GM19468 (cell line): ENCODE data around the gene BTNL8.

Experiments
- ATAC-seq: cut with Tn5 transposase; IDR thresholded peaks from one replicate; pipeline ENCODE4 v1.9.1; 2021; ENCODE audit warnings: mild to moderate bottlenecking, moderate library complexity, moderate number of reproducible peaks; ENCODE audit not compliant: unreplicated experiment; ENCODE audit errors: extremely low read depth

BTNL8 gene, protein sequence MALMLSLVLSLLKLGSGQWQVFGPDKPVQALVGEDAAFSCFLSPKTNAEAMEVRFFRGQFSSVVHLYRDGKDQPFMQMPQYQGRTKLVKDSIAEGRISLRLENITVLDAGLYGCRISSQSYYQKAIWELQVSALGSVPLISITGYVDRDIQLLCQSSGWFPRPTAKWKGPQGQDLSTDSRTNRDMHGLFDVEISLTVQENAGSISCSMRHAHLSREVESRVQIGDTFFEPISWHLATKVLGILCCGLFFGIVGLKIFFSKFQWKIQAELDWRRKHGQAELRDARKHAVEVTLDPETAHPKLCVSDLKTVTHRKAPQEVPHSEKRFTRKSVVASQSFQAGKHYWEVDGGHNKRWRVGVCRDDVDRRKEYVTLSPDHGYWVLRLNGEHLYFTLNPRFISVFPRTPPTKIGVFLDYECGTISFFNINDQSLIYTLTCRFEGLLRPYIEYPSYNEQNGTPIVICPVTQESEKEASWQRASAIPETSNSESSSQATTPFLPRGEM

DNA sequence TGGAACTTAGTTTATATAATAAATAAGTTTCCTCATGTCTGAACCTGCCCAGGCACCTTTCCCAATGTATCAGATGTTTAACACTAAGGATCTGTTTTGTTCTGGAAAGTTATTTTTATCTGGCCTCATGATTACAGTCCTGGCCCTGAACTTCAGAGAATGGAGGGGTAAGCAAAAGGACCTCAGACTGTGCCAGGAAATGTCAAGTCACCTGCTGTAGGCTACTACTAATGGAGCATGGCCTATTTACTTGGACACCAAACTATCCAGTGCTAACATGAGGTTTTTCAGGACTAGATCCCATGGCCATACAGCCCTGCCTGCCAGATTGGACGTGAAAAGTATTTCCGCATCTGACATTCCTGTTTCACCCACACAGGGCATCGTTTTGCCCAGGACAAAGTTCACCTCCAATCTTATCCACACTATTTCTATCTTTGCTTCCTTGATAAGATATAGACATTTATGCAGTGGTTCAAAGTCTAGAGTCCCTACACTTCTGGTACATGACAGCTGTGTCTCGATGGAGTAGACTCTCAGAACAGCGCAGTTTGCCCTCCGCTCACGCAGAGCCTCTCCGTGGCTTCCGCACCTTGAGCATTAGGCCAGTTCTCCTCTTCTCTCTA, at the start of gene BTNL8:
BTNL8 (plus strand) TSS at position 539 of the 626 bp plus-strand sequence. CDS start 152 bp downstream, outside the sequence.
- no peak for ATAC-seq

DNA sequence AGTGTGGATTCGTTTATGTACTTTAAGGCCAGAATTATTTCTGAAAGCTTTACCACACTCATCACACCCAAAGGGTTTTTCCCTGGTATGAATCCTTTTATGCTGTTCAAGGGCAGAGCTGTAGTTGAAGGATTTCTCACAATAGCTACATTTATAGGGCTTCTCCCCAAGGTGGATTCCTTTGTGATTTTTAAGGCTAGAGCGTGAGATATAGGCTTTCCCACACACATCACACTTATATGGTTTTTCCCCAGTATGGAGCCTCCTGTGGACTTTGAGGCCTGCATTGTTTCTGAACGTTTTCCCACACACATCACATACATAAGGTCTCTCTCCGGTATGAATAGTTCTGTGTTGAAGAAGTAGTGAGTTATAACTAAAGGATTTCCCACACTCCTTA, 49.1 kb upstream of the BTNL8 start:
- no peak for ATAC-seq

DNA sequence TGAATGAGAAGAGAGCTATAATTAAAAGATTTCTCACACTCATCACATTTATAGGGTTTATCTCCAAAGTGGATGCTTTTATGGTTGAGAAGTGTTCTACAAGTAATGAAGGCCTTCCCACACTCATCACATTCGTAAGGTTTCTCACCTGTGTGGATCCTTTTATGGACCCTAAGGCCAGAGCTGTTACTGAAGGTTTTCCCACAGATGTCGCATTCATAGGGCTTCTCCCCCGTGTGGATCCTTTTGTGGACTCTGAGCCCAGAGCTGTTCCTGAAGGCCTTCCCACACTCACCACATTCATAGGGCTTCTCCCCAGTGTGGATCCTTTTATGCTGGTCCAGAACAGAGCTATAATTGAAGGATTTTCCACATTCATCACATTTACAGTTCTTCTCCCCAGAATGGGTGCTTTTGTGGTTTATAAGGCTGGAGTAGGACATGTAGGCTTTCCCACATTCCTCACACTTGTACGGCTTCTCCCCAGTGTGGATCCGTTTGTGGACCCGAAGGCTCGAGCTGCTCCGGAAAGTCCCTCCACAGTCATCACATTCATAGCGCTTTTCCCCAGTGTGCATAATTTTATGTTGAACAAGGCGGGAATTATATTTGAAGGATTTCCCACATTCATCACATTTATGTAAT, 48.4 kb upstream of the BTNL8 start:
- no peak for ATAC-seq

DNA sequence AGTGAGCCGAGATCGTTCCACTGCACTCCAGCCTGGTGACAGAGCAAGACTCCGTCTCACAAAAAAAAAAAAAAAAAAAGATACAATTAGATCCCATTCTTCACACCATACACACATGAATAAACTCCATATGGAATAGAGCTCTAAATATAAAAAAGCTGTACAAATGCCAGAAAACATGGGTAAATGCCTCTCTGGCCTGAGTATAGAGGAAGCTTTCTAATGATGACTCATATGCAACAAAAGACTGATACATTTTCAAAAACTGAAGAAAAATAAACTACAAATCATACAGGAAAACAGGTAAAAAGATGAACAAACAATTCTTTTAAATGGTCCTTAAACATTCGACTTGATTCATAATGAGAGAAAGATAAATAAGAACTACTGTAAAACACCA, 46.5 kb upstream of the BTNL8 start:
- ATAC-seq = no peak

DNA sequence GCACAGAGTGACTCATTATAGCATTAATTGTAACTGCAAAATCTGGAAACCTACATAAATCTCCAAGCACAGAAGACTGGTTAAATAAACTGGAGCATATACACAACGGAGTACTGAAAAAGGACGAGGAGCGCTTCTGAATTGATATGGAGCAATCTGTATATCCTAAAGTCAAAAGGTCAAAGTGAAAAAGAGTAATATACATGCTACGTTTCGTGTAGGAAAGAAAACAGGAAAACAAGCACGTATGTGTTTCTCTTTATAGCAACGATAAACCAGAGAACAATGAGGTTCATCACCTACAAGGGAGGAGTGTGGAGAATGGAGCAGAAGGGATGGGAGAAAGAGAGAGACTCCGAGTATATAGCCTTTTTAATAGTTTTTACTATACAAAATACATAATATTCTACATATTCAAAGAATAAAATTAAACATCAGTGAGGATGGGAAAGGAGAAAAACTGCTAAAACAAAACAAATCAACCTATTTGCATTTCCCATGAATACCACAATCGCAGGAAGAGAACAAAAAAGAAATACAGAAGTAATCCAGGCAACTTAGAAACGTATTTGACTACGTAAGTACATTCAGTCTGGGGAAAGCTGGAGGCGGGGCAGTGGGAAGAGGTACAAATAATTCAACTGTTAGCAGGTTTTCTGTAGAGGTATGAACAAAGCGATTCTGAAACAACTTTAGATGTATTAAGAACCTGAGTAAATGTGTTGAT, 45.7 kb upstream of the BTNL8 start:
- no peak for ATAC-seq

DNA sequence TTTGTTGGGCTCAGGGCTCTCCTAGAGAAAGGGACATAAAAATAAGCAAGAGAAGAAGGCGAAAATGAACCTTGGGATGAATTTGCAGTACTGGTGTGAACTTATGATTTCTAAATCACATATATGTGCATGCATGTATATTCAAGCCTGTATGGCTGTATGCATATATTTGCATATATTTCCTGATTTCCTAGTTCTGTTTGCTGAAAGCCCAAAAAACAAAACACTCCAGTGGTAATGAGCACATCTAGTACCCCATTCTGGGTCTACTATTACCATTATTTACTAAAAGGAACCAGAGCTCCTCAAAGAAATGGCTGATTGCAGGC, 45.1 kb upstream of the BTNL8 start:
- ATAC-seq = no peak

DNA sequence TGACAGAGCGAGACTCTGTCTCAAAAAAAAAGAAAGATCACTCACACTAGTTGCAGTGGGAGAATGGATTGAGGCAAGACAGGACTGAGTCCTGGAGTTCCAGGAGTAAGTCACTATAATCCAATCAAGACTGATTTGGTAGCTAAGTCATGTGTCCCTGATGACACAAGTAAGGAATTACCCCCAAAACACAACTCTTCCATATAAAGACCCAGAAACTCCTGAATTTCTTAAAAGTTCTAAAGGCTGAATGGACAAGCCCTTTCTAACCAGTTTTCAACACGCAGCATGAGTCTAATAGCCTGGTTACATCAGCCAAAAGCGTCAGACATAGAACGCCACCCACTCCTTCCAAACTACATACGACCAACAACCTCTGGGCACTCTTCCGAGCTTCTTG, 40.4 kb upstream of the BTNL8 start:
- ATAC-seq = no peak

DNA sequence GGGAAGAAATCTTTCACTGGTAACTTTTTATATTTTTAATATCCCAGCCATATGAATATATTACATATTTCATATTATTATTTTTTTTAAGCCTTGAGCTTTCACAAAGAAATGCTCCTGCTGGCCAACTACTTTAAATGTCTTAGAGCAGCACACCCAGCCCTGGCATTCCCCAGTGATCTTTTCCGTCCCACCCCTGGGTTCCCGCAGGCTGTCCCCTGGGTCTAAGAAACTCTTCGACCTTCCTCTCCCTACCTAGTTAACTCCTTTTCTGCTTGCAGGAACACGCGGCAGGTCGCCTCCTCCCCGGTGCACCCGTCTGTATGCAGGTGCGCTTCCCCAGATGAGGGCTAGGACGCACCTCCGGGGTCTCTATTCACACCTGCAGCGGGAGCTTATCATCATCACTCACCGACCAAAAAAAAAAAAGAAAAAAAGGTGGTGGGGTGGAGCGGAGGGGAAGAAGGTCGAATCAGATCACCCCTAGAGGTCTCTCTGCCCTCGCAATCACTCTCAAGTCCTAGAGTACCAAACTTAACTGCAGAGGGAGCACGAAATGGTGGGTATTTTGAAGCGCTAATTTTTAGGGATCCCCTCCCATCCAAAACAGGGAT, 38.6 kb upstream of the BTNL8 start:
- peak; percentile 6 for ATAC-seq

DNA sequence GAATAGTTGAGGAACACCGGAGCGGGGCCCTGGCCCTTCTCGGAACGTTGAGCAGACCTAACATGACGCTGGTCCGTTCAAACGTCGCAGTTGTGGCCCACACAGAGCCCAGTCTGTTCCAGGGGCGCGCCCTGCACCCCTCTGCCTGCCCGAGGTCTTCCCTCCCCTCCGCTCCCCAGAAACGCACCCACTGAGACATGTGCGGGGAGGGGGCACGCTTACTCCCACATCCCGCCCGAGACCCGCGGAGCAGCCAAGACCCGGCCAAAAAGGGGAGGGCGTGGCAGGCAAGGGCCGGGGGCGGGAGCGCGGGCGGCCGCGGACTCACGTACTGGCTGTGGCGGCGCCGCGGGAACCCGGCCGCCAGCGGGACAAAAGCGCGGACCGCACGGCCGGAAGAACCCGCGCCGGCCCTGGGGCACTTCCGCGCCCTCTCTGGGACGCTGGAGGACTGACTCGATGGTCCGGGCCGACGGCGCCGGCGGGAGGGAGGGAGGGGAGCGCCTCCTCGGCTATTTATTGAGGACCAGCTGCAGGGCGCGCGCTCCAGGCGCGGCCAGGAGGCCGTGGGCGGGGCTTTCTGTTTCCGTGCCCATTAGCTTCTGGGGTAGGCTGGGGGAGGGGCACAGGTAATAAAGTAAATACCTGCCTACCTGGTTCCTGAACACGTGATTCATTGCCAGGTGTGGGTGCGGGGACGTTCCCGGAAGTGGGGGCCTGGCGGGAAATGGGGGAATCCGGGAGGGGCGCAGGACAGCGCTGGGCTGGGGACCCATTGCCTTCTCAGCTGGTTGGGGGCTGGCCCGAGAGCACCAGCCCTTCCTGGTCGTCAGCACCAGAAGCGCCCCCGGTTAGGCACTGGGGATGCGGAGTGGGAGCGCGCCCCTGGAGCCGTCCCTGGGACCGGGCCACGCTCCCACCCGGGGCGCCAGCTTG, 37.8 kb upstream of the BTNL8 start, which contains the start of gene ZFP62:
ZFP62 (minus strand) TSS at position 390 of the 936 bp plus-strand sequence; CDS start at position 333, 57 bp downstream.
- peak; percentile 81 for ATAC-seq

DNA sequence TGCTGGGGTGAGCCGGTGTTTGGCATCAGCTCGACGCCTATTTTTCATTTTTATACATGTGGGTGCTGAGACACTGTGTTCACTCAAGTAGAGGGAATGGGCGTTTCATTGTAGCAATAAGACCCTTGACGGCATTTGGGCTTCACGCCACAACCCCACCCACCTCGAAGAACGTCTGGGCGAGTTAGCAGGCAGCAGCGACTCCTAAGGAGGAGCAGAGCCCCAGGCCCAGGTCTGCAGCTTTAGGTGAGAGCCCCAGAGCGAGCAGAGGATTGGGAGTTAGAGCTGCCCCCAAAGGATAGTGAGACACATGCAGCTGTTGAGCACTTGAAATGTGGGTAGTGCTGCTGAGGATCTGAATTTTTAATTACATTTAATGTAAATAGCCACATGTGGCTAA, 36.3 kb upstream of the BTNL8 start:
- no peak for ATAC-seq

DNA sequence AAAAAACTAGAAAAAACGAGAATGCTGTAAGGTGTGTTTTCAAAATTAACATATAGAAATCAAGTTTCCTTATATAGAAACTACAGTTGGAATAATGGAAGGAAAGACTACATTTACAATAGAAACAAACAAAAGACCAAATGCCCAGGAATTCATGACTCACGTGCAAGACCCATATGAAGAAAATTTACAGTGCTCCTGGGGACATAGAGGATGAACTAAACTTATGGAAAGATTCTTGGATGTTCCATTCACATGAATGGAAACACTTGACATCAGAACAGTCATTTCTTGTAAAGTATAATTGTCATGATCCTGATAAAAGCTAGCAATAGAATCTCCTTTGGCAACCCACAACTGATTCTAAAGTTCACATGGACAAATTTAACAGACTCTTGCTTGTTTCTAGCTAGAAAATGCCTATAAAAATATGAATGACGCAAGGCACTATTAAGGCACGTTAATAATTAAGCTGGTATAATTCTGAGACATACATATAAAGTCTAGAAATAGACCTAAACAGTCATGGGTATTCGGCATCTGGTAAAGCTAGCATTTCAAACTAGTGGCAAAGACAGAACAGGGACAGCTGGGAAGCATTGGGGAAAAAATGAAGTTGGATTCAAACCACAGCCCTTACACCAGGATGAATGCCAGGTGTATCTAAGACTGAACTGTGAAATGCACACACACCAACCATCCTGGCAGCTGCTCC, 32.8 kb upstream of the BTNL8 start:
- ATAC-seq = no peak

DNA sequence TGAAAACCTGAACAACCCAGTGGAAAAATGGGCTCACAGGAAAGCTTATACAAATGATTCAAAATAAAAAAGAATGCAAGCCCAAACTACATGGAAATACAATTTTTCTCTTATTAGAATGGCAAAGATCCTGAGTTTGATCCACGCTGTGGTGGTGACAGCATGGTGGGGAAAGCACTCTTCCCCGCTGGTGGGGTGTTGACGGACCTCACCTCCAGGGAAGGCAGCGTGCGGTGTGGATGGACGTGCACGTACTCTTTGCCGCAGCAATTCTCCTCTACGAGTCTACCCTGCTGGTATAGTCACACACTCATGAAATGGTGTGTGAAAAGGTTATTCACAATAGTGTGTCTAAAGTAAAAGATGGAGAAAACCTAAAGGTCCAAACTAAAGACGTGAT, 32.0 kb upstream of the BTNL8 start:
- no peak for ATAC-seq

DNA sequence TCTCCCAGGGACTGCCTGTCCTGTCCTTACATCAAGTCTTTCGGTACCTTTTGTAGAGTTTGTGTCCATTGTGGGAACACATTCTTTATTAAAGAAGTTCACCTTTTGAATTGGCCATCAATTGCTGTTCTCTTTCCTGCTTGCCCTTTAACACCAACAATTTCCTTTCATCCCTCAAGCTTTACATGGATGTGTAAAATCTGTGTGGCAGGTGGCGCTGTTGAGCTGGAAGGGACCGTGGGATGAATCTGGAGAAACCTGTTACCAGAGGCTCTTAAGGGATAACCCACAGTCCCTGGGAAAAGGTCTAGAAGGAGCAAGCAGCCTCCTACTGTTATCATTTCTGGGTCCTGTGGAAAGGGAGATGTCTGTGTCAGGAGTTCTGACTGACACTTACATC, 30.0 kb upstream of the BTNL8 start:
- ATAC-seq = no peak

DNA sequence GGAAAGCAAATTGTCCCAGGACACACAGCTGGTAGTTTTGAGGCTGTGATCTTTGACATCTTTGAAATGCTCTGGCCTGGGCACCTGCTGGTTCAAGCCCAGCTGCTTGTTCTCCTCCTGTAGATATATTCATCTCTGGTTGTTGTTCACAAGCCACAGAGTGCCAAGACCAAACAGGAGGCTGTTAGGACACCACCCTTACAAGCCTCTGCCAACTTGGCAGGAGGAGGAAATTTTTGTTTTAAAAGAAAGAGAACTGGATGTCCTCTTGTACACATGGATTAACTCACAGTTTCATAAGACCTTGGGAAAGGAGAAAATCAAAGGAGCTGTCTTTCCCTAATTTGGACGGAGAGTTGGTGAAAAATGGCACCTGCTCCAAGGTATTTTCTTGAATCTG, 29.4 kb upstream of the BTNL8 start:
- no peak for ATAC-seq

DNA sequence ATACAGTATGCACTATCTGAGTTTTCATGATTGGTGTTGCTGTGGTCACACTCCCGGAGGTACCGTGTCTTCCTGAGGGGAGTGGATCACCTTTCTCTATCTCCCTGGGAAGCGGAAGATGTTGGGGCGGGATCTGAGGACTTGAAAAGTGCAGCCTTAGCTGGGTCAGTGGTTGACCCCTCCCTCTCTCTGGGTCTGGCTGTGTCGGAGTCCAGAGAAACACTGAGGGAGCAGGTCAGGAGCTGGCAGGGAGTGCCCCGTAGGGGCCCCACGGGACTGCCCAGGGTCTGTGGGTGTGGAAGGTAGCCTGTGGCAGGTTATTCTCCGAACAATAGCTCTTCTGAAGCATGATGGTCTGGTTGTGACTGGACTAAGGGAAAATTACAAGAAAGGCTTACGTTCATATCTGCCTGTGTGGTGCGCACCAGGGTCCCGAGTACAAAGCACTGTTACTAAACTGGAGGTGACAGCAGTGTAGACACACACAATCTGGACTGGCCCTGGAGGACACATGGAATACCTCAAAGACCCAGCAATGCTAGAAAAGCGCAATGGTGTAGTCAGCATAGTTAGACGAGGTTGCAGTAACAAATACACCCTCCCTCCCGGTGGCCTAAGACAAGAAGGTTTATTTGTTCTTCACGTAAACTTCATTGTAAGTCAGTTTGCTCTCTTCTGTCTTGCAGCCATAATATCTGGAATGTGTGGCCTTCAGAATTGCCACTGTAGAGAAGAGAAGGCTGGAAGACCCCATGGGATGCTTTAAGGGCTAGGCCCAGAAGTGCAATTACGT, 28.5 kb upstream of the BTNL8 start:
- ATAC-seq = no peak

DNA sequence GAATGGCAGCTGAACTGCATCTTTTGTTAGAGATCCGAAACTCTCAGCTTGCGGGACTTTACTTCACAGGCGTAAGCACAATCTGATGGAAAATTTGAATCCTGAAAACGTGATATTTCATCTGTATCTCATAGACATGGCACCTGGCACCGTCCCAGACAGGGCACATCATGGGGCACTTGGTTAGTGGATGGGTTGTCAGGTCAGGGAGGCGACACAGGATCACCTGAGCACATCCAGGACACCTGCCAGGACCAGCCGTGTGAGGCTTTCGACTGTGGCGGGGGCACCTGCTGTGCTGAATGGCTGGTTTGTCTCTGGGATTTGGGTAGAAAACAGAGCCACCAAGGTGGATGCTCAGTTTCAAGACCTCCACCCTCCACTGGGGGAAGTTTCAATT, 26.5 kb upstream of the BTNL8 start:
- no peak for ATAC-seq

DNA sequence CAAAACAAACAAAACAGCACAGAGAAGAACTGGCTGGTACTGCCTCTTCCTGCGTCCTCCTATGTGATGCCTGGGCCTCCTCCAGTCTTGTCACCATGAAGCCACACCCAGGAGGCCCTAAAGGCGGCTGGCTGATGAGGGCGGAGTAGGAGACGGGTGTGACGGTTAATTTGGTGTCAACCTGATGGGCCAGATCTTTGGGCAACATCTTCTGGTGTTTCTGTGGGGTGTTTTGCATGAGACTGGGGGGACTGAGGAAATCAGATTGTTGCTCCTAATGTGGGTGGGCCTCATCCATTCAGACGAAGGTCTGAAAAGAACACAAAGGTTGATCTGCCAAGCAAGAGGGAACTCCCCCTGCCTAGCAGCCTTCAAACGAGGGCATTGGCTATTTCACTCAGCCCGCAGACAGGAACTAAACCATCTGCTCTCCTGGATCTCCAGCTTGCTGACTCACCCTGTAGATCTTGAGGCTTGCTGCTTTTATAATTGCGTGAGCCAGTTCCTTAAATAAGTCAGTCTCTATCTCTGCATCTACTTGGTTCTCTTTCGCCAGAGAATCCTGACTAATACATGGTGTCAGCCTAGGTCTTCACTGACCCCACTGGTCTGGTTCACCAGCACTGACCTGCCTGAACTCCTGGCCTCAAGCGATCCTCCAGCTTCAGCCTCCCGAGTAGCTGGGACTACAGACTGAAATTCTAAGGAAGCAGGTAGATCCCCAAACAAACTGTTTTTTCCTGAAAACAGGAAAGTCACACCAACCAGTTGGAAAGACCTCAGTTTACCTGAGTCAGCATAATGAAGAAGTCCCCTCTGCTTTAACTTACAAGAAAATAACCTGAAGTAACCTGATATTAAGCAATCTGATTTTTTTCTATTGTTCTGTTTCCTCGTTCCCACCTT, 25.1 kb upstream of the BTNL8 start:
- ATAC-seq = no peak
